Caco-2 (cell line): ENCODE measurements around the gene TTC6. TPM values are rescaled to one million over a fixed set of nuclear protein-coding genes. Genes with fewer than 3 reads are reported as not detected.

Source experiments
- BruUV-seq: library from RNA; stranded (reverse); fragments of 400-500 nt; replicated peaks from 2 replicates; lab custom pipeline; 2021; lab: Mats Ljungman, UMichigan
- CTCF ChIA-PET: fragments of 300-600 bp; sonication (Branson Sonifier 250); formaldehyde crosslinking; loops from one replicate; lab custom pipeline; 2022; ENCODE audit warnings: antibody characterized with exemption; lab: Charles Lee
- POLR2A ChIA-PET: fragments of 300-600 bp; sonication (Branson Sonifier 250); formaldehyde crosslinking; loops from one replicate; lab custom pipeline; 2022; ENCODE audit warnings: antibody characterized with exemption; lab: Charles Lee
- DNase-seq, 2 experiments: peaks; one replicate each; pipeline versions ENCODE4 v3.0.0 to v3.0.0-alpha.2; 2020 to 2022
- H3K27me3 ChIP-seq: replicated peaks from 2 replicates; pipeline ENCODE4 v1.6.0; 2011; ENCODE audit warnings: low read length; ENCODE audit not compliant: control insufficient read depth, insufficient read depth
- H3K36me3 ChIP-seq: 2 replicates; pipeline ENCODE4 v1.5.1; 2011; ENCODE audit warnings: low read length; ENCODE audit not compliant: control insufficient read depth, insufficient read depth
- H3K4me1 ChIP-seq: fragments of 250-450 bp; sonication (Bioruptor Pico); 2 replicates; pipeline ENCODE4 v1.5.1; 2020; ENCODE audit warnings: mild to moderate bottlenecking
- H3K4me3 ChIP-seq: 2 replicates; pipeline ENCODE4 v1.5.1; 2011; ENCODE audit warnings: low read depth, mild to moderate bottlenecking, control low read depth, low read length
- H3K9me3 ChIP-seq: fragments of 250-450 bp; sonication (Bioruptor Pico); 2 replicates; pipeline ENCODE4 v1.5.1; 2020; ENCODE audit warnings: mild to moderate bottlenecking, moderate library complexity
- H3K27ac Mint-ChIP-seq: one replicate; pipeline ENCODE4 v1.8.0; 2022; ENCODE audit warnings: mixed read lengths; ENCODE audit not compliant: unreplicated experiment
- H3K27me3 Mint-ChIP-seq: one replicate; pipeline ENCODE4 v1.8.0; 2022; ENCODE audit warnings: mixed read lengths; ENCODE audit not compliant: insufficient read depth, unreplicated experiment
- H3K36me3 Mint-ChIP-seq: one replicate; pipeline ENCODE4 v1.8.0; 2022; ENCODE audit warnings: mild to moderate bottlenecking, mixed read lengths; ENCODE audit not compliant: insufficient read depth, unreplicated experiment
- H3K4me1 Mint-ChIP-seq: one replicate; pipeline ENCODE4 v1.8.0; 2022; ENCODE audit warnings: low read depth, mixed read lengths; ENCODE audit not compliant: unreplicated experiment
- H3K4me3 Mint-ChIP-seq: one replicate; pipeline ENCODE4 v1.8.0; 2022; ENCODE audit warnings: mild to moderate bottlenecking, moderate library complexity, mixed read lengths; ENCODE audit not compliant: unreplicated experiment
- H3K9me3 Mint-ChIP-seq: one replicate; pipeline ENCODE4 v1.8.0; 2022; ENCODE audit warnings: mixed read lengths; ENCODE audit not compliant: unreplicated experiment
- CTCF ChIP-seq, 2 experiments: fragments of 200-600 bp in 1 of 2; IDR thresholded peaks; 1 replicate in 1 of 2; 2 replicates in 1 of 2; pipeline versions ENCODE4 v1.5.1 to v1.8.0; 2011 to 2022; ENCODE audit warnings: antibody characterized with exemption in 1 of 2, control low read depth in 1 of 2, inconsistent platforms in 1 of 2, low read depth in 1 of 2, low read length in 1 of 2, mild to moderate bottlenecking in 1 of 2, moderate library complexity in 1 of 2; ENCODE audit not compliant: insufficient read depth in 1 of 2, severe bottlenecking in 1 of 2, unreplicated experiment in 1 of 2
- intact Hi-C: fragments of 100-400 bp; cut with micrococcal nuclease; formaldehyde crosslinking; loops from one replicate; pipeline ENCODE4 v1.10.0; 2022; ENCODE audit not compliant: unreplicated experiment
- total RNA-seq: library from RNA; stranded (reverse); gene quantifications from 2 replicates; pipeline ENCODE4 v1.2.3, GENCODE V29; 2022

TTC6 gene
- total RNA-seq, 1 experiment from 2014 or later: 19.4 TPM

GRCh38 chr14:37603688-37604251, 8.3 kb downstream of the TTC6 start:
- H3K9me3 ChIP-seq: no peaks in the 10 kb centered on the region
- H3K4me1 Mint-ChIP-seq: peaks cover 13% of the 10 kb centered on the region
- H3K9me3 Mint-ChIP-seq: no peaks in the 10 kb centered on the region
- POLR2A ChIA-PET: no interaction called here
- peaks cover 33% of the 10 kb centered on the region for H3K4me1 ChIP-seq
- BruUV-seq: no TSS peak
- intact Hi-C loops: no loop called here
- H3K27me3 ChIP-seq: no peaks in the 10 kb centered on the region
- H3K27me3 Mint-ChIP-seq: no peaks in the 10 kb centered on the region
- no peak overlapping the region for H3K4me3 ChIP-seq
- no peak for DNase-seq
- CTCF ChIA-PET: no interaction called here
- no peak for TF ChIP-seq CTCF (IDR thresholded peaks at IDR 0.05; ENCODE audit: insufficient read depth in 1 of 2, low read depth in 1 of 2, low read length in 1 of 2, severe bottlenecking in 1 of 2, unreplicated experiment in 1 of 2)
- H3K36me3 Mint-ChIP-seq: peaks cover 31% of the 10 kb centered on the region
- H3K36me3 ChIP-seq: peaks cover 3% of the 10 kb centered on the region; the same call in 1 of the 2 replicates
- peak overlapping the region; percentile 48 for H3K4me3 Mint-ChIP-seq
- H3K27ac Mint-ChIP-seq: peak overlapping the region; percentile 19

GRCh38 chr14:37606678-37607077, 11.2 kb downstream of the TTC6 start:
- Mint-ChIP-seq H3K4me1 (peaks cover 8% of the 10 kb centered on the region), H3K4me3 (no peak overlapping the region), H3K36me3 (peaks cover 33% of the 10 kb centered on the region), H3K27me3 (no peaks in the 10 kb centered on the region), H3K27ac (no peak overlapping the region), H3K9me3 (peaks cover 12% of the 10 kb centered on the region)
- intact Hi-C loops: no loop called here
- Histone ChIP-seq H3K27me3 (no peaks in the 10 kb centered on the region), H3K4me1 (peaks cover 22% of the 10 kb centered on the region), H3K4me3 (no peak overlapping the region), H3K9me3 (no peaks in the 10 kb centered on the region), H3K36me3 (peaks cover 3% of the 10 kb centered on the region; the same call in 1 of the 2 replicates)
- CTCF ChIA-PET: no interaction called here
- TF ChIP-seq CTCF (IDR thresholded peaks at IDR 0.05; ENCODE audit: insufficient read depth in 1 of 2, low read depth in 1 of 2, low read length in 1 of 2, severe bottlenecking in 1 of 2, unreplicated experiment in 1 of 2): no peak
- DNase-seq: no peak
- BruUV-seq: no TSS peak
- POLR2A ChIA-PET: interaction anchor here (0.5 kb wide), 1 partner anchor 19 kb away, joined by 5 read pairs; no protein-coding TSS in a partner anchor

GRCh38 chr14:37608649-37609048, 13.2 kb downstream of the TTC6 start:
- peaks cover 3% of the 10 kb centered on the region; the same call in 1 of the 2 replicates for H3K36me3 ChIP-seq
- Mint-ChIP-seq H3K36me3 (peaks cover 29% of the 10 kb centered on the region), H3K27me3 (no peaks in the 10 kb centered on the region), H3K27ac (no peak overlapping the region), H3K9me3 (peaks cover 30% of the 10 kb centered on the region), H3K4me3 (no peak overlapping the region), H3K4me1 (no peaks in the 10 kb centered on the region)
- TF ChIP-seq CTCF (IDR thresholded peaks at IDR 0.05; ENCODE audit: insufficient read depth in 1 of 2, low read depth in 1 of 2, low read length in 1 of 2, severe bottlenecking in 1 of 2, unreplicated experiment in 1 of 2): no peak
- H3K4me3 ChIP-seq: no peak overlapping the region
- POLR2A ChIA-PET: no interaction called here
- no peaks in the 10 kb centered on the region for H3K27me3 ChIP-seq
- peaks cover 8% of the 10 kb centered on the region; the same call in 1 of the 2 replicates for H3K9me3 ChIP-seq
- CTCF ChIA-PET: no interaction called here
- DNase-seq: no peak
- peaks cover 3% of the 10 kb centered on the region; the same call in 1 of the 2 replicates for H3K4me1 ChIP-seq
- intact Hi-C loops: no loop called here
- no TSS peak for BruUV-seq
